HEK293 (cell line): ENCODE measurements around the gene SERGEF.

Experiments
- CTCF ChIA-PET: fragments of 350-600 bp; formaldehyde crosslinking; extraction: SDS; loops from one replicate; lab custom pipeline; 2021; ENCODE audit warnings: antibody characterized with exemption; lab: Yijun Ruan, JAX
- POLR2A ChIA-PET: fragments of 300-600 bp; formaldehyde crosslinking; extraction: SDS; loops from one replicate; lab custom pipeline; 2020; ENCODE audit warnings: antibody characterized with exemption, inconsistent platforms; lab: Yijun Ruan, JAX
- H3K27ac ChIP-seq: fragments of 200-500 bp; sonication (Bioruptor generic); 2 replicates; pipeline ENCODE4 v1.5.1; 2014; ENCODE audit warnings: low read depth, low read length, control low read depth, inconsistent platforms; ENCODE audit errors: extremely low read depth
- H3K36me3 ChIP-seq, 2 experiments: fragments of 200-500 bp in 1 of 2; sonication (Bioruptor generic) in 1 of 2; 1 replicate in 1 of 2; 2 replicates in 1 of 2; pipeline ENCODE4 v1.5.1; 2014 to 2017; ENCODE audit warnings: inconsistent platforms in 2 of 2, low read length in 2 of 2; ENCODE audit not compliant: control insufficient read depth in 2 of 2, insufficient read depth in 1 of 2
- H3K4me1 ChIP-seq: fragments of 200-500 bp; sonication (Bioruptor generic); 2 replicates; pipeline ENCODE4 v1.5.1; 2014; ENCODE audit warnings: mild to moderate bottlenecking, low read length, inconsistent platforms; ENCODE audit not compliant: control insufficient read depth, insufficient read depth
- H3K4me3 ChIP-seq: 2 replicates; pipeline ENCODE4 v1.5.1; 2011; ENCODE audit warnings: low read depth, mild to moderate bottlenecking, control low read depth, low read length, moderate library complexity
- H3K9me3 ChIP-seq: fragments of 200-500 bp; sonication (Bioruptor generic); 2 replicates; pipeline ENCODE4 v1.5.1; 2014; ENCODE audit warnings: low read depth, low read length, inconsistent platforms; ENCODE audit not compliant: control insufficient read depth, insufficient read depth
- HOXC10 ChIP-seq: sonication (generic); formaldehyde crosslinking; IDR thresholded peaks from 2 replicates; pipeline ENCODE4 v1.8.1; 2023; ENCODE audit warnings: mild to moderate bottlenecking, missing genetic modification reagents
- IKZF3 ChIP-seq: fragments of 450-650 bp; IDR thresholded peaks from 2 replicates; pipeline ENCODE4 v1.5.0; 2018; ENCODE audit warnings: missing biosample characterization, mild to moderate bottlenecking, missing genetic modification characterization, moderate library complexity
- MZF1 ChIP-seq: fragments of 450-650 bp; formaldehyde crosslinking; IDR thresholded peaks from 2 replicates; pipeline ENCODE4 v1.5.1; 2017; ENCODE audit warnings: missing biosample characterization, missing genetic modification characterization, borderline replicate concordance
- YY2 ChIP-seq: fragments of 450-650 bp; formaldehyde crosslinking; IDR thresholded peaks from 2 replicates; pipeline ENCODE4 v1.5.1; 2016; ENCODE audit warnings: missing biosample characterization, missing genetic modification characterization
- ZBTB1 ChIP-seq: fragments of 450-650 bp; formaldehyde crosslinking; IDR thresholded peaks from 2 replicates; pipeline ENCODE4 v1.5.1; 2016; ENCODE audit warnings: missing biosample characterization, missing genetic modification characterization
- ZFHX2 ChIP-seq: fragments of 450-650 bp; formaldehyde crosslinking; conservative IDR thresholded peaks from 2 replicates; pipeline ENCODE4 v1.5.1; 2016; ENCODE audit warnings: missing biosample characterization, missing genetic modification characterization
- ZNF133 ChIP-seq: fragments of 450-650 bp; formaldehyde crosslinking; IDR thresholded peaks from 2 replicates; pipeline ENCODE4 v1.5.1; 2016; ENCODE audit warnings: missing biosample characterization, missing genetic modification characterization
- ZNF146 ChIP-seq: fragments of 450-650 bp; formaldehyde crosslinking; IDR thresholded peaks from 2 replicates; pipeline ENCODE4 v1.5.1; 2016; ENCODE audit warnings: missing biosample characterization, missing genetic modification characterization
- ZNF16 ChIP-seq: fragments of 450-650 bp; formaldehyde crosslinking; IDR thresholded peaks from 2 replicates; pipeline ENCODE4 v1.5.1; 2016; ENCODE audit warnings: low read depth, missing biosample characterization, missing genetic modification characterization
- ZNF202 ChIP-seq: fragments of 450-650 bp; formaldehyde crosslinking; IDR thresholded peaks from 2 replicates; pipeline ENCODE4 v1.5.1; 2016; ENCODE audit warnings: missing biosample characterization, missing genetic modification characterization, borderline replicate concordance
- ZNF560 ChIP-seq: fragments of 450-650 bp; formaldehyde crosslinking; IDR thresholded peaks from 2 replicates; pipeline ENCODE4 v1.5.1; 2017; ENCODE audit warnings: missing biosample characterization, missing genetic modification characterization, borderline replicate concordance
- ZNF600 ChIP-seq: fragments of 450-650 bp; formaldehyde crosslinking; IDR thresholded peaks from 2 replicates; pipeline ENCODE4 v1.5.1; 2016; ENCODE audit warnings: missing biosample characterization, missing genetic modification characterization
- ZNF629 ChIP-seq: fragments of 450-650 bp; formaldehyde crosslinking; IDR thresholded peaks from 2 replicates; pipeline ENCODE4 v1.5.1; 2017; ENCODE audit warnings: missing biosample characterization, missing genetic modification characterization
- ZNF654 ChIP-seq: fragments of 450-650 bp; formaldehyde crosslinking; IDR thresholded peaks from 2 replicates; pipeline ENCODE4 v1.5.1; 2016; ENCODE audit warnings: low read depth, missing biosample characterization, missing genetic modification characterization
- ZNF76 ChIP-seq: fragments of 450-650 bp; formaldehyde crosslinking; IDR thresholded peaks from 2 replicates; pipeline ENCODE4; 2016; ENCODE audit warnings: low read depth, missing biosample characterization, missing genetic modification characterization, borderline replicate concordance
- ZNF776 ChIP-seq: fragments of 450-650 bp; formaldehyde crosslinking; IDR thresholded peaks from 2 replicates; pipeline ENCODE4 v1.5.0; 2017; ENCODE audit warnings: missing biosample characterization, missing genetic modification characterization, borderline replicate concordance
- ZNF785 ChIP-seq: fragments of 450-650 bp; formaldehyde crosslinking; IDR thresholded peaks from 2 replicates; pipeline ENCODE4 v1.5.1; 2016; ENCODE audit warnings: missing biosample characterization, missing genetic modification characterization
- ZNF792 ChIP-seq: fragments of 450-650 bp; formaldehyde crosslinking; IDR thresholded peaks from 2 replicates; pipeline ENCODE4 v1.5.1; 2016; ENCODE audit warnings: missing biosample characterization, missing genetic modification characterization
- ZSCAN23 ChIP-seq: fragments of 450-650 bp; formaldehyde crosslinking; IDR thresholded peaks from 2 replicates; pipeline ENCODE4 v1.5.1; 2016; ENCODE audit warnings: missing biosample characterization, missing genetic modification characterization
- TF ChIP-seq, protein P1 (sequence below): fragments of 450-650 bp; formaldehyde crosslinking; IDR thresholded peaks from 2 replicates; pipeline ENCODE4 v1.5.1; 2016; ENCODE audit warnings: missing biosample characterization, missing genetic modification characterization
- TF ChIP-seq, protein P2 (sequence below): fragments of 450-650 bp; IDR thresholded peaks from 2 replicates; pipeline ENCODE4 v1.5.1; 2018; ENCODE audit warnings: missing biosample characterization, missing genetic modification characterization
- TF ChIP-seq, protein P3 (sequence below): fragments of 450-650 bp; formaldehyde crosslinking; IDR thresholded peaks from 2 replicates; pipeline ENCODE4 v1.5.1; 2017; ENCODE audit warnings: missing biosample characterization, missing genetic modification characterization
- TF ChIP-seq, protein P4 (sequence below): fragments of 450-650 bp; formaldehyde crosslinking; IDR thresholded peaks from 2 replicates; pipeline ENCODE4 v1.5.1; 2017; ENCODE audit warnings: missing biosample characterization, missing genetic modification characterization
- TF ChIP-seq, protein P5 (sequence below): fragments of 450-650 bp; formaldehyde crosslinking; IDR thresholded peaks from 2 replicates; pipeline ENCODE4 v1.5.1; 2016; ENCODE audit warnings: missing biosample characterization, missing genetic modification characterization, borderline replicate concordance

The SERGEF gene

DNA sequence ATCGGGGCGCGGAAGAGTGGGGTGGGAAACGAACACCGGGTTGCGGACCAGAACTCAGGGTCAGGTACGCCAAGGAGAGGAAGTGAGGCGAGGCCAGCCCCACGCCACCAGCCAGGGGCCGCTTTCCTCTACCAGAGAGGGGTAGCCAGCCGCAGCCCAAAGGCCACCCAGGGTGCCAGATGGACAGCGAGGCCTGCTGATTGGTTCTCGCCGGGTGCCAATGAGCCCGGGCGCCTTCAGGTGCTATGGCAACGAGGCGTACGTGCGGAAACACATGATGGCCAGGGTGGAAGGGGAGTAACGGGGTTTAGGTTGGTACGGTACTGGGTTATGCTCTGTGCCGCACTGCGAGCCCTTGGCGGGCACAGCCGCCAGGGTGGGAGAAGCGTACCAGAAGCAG, 128.9 kb downstream of the SERGEF start:
- Histone ChIP-seq H3K27ac (no peak overlapping the region), H3K4me1 (no peaks in the 10 kb centered on the region), H3K9me3 (no peaks in the 10 kb centered on the region), H3K36me3 (no peaks in the 10 kb centered on the region), H3K4me3 (no peak overlapping the region)
- POLR2A ChIA-PET = no interaction called here
- TF ChIP-seq ZBTB1 (tag by site-specific recombination) (no peak), ZNF776 (tag by site-specific recombination) (no peak), ZNF76 (tag by site-specific recombination) (no peak), ZNF792 (no peak), ZFHX2 (tag by site-specific recombination) (no peak), ZNF785 (no peak), ZNF16 (tag by site-specific recombination) (no peak)
- TF ChIP-seq, protein P1, sequence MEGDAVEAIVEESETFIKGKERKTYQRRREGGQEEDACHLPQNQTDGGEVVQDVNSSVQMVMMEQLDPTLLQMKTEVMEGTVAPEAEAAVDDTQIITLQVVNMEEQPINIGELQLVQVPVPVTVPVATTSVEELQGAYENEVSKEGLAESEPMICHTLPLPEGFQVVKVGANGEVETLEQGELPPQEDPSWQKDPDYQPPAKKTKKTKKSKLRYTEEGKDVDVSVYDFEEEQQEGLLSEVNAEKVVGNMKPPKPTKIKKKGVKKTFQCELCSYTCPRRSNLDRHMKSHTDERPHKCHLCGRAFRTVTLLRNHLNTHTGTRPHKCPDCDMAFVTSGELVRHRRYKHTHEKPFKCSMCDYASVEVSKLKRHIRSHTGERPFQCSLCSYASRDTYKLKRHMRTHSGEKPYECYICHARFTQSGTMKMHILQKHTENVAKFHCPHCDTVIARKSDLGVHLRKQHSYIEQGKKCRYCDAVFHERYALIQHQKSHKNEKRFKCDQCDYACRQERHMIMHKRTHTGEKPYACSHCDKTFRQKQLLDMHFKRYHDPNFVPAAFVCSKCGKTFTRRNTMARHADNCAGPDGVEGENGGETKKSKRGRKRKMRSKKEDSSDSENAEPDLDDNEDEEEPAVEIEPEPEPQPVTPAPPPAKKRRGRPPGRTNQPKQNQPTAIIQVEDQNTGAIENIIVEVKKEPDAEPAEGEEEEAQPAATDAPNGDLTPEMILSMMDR (tag by site-specific recombination) = no peak
- CTCF ChIA-PET = interaction anchor here (0.6 to 2.2 kb wide), 7 partner anchors 19 to 1157 kb away, joined by 3 to 11 read pairs (median 4); no protein-coding TSS in a partner anchor

DNA sequence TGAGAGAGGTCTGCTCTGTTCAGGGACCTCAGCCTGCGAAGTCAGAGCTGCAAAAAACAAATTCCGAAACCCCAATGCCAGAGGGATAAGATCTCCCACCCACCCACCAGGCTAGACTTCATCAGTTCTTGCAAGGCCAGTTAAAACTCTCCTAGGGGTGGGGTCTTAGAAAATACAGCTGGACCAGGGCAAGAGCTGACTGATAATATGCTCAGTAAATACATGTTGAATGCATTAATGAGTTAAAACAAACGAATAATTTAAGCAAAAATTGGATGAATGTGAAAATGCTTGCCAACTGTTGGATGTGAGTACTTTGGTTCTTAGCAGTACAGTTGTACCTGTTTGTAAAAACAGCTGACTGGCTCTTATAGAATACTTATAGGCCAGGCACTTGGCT, 129.8 kb downstream of the SERGEF start:
- TF ChIP-seq ZNF600 (tag by site-specific recombination) (no peak), ZNF146 (tag by site-specific recombination) (no peak), ZSCAN23 (tag by site-specific recombination) (no peak), ZNF629 (tag by site-specific recombination) (no peak), YY2 (tag by site-specific recombination) (no peak), ZNF133 (tag by site-specific recombination) (no peak), ZNF202 (tag by site-specific recombination) (no peak), ZNF654 (tag by site-specific recombination) (no peak), HOXC10 (CRISPR knock-in tag) (no peak), IKZF3 (tag by site-specific recombination) (no peak), MZF1 (tag by site-specific recombination) (no peak), ZNF560 (tag by site-specific recombination) (no peak)
- TF ChIP-seq, protein P2, sequence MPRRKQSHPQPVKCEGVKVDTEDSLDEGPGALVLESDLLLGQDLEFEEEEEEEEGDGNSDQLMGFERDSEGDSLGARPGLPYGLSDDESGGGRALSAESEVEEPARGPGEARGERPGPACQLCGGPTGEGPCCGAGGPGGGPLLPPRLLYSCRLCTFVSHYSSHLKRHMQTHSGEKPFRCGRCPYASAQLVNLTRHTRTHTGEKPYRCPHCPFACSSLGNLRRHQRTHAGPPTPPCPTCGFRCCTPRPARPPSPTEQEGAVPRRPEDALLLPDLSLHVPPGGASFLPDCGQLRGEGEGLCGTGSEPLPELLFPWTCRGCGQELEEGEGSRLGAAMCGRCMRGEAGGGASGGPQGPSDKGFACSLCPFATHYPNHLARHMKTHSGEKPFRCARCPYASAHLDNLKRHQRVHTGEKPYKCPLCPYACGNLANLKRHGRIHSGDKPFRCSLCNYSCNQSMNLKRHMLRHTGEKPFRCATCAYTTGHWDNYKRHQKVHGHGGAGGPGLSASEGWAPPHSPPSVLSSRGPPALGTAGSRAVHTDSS (tag by site-specific recombination) = no peak
- TF ChIP-seq, protein P3, sequence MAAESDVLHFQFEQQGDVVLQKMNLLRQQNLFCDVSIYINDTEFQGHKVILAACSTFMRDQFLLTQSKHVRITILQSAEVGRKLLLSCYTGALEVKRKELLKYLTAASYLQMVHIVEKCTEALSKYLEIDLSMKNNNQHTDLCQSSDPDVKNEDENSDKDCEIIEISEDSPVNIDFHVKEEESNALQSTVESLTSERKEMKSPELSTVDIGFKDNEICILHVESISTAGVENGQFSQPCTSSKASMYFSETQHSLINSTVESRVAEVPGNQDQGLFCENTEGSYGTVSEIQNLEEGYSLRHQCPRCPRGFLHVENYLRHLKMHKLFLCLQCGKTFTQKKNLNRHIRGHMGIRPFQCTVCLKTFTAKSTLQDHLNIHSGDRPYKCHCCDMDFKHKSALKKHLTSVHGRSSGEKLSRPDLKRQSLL (tag by site-specific recombination) = no peak
- TF ChIP-seq, protein P4, sequence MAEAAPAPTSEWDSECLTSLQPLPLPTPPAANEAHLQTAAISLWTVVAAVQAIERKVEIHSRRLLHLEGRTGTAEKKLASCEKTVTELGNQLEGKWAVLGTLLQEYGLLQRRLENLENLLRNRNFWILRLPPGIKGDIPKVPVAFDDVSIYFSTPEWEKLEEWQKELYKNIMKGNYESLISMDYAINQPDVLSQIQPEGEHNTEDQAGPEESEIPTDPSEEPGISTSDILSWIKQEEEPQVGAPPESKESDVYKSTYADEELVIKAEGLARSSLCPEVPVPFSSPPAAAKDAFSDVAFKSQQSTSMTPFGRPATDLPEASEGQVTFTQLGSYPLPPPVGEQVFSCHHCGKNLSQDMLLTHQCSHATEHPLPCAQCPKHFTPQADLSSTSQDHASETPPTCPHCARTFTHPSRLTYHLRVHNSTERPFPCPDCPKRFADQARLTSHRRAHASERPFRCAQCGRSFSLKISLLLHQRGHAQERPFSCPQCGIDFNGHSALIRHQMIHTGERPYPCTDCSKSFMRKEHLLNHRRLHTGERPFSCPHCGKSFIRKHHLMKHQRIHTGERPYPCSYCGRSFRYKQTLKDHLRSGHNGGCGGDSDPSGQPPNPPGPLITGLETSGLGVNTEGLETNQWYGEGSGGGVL (tag by site-specific recombination) = no peak
- TF ChIP-seq, protein P5, sequence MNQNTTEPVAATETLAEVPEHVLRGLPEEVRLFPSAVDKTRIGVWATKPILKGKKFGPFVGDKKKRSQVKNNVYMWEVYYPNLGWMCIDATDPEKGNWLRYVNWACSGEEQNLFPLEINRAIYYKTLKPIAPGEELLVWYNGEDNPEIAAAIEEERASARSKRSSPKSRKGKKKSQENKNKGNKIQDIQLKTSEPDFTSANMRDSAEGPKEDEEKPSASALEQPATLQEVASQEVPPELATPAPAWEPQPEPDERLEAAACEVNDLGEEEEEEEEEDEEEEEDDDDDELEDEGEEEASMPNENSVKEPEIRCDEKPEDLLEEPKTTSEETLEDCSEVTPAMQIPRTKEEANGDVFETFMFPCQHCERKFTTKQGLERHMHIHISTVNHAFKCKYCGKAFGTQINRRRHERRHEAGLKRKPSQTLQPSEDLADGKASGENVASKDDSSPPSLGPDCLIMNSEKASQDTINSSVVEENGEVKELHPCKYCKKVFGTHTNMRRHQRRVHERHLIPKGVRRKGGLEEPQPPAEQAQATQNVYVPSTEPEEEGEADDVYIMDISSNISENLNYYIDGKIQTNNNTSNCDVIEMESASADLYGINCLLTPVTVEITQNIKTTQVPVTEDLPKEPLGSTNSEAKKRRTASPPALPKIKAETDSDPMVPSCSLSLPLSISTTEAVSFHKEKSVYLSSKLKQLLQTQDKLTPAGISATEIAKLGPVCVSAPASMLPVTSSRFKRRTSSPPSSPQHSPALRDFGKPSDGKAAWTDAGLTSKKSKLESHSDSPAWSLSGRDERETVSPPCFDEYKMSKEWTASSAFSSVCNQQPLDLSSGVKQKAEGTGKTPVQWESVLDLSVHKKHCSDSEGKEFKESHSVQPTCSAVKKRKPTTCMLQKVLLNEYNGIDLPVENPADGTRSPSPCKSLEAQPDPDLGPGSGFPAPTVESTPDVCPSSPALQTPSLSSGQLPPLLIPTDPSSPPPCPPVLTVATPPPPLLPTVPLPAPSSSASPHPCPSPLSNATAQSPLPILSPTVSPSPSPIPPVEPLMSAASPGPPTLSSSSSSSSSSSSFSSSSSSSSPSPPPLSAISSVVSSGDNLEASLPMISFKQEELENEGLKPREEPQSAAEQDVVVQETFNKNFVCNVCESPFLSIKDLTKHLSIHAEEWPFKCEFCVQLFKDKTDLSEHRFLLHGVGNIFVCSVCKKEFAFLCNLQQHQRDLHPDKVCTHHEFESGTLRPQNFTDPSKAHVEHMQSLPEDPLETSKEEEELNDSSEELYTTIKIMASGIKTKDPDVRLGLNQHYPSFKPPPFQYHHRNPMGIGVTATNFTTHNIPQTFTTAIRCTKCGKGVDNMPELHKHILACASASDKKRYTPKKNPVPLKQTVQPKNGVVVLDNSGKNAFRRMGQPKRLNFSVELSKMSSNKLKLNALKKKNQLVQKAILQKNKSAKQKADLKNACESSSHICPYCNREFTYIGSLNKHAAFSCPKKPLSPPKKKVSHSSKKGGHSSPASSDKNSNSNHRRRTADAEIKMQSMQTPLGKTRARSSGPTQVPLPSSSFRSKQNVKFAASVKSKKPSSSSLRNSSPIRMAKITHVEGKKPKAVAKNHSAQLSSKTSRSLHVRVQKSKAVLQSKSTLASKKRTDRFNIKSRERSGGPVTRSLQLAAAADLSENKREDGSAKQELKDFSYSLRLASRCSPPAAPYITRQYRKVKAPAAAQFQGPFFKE (tag by site-specific recombination) = no peak
- TF ChIP-seq, all 188 proteins: peak for 0
- H3K27ac ChIP-seq = no peak overlapping the region
- no peak overlapping the region for H3K4me3 ChIP-seq
- no peaks in the 10 kb centered on the region for H3K4me1 ChIP-seq
- ChIA-PET CTCF (interaction anchor here (0.7 to 1.6 kb wide), 3 partner anchors 18 to 1157 kb away, joined by 3 to 11 read pairs (median 4); no protein-coding TSS in a partner anchor), POLR2A (no interaction called here)
- H3K36me3 ChIP-seq = no peaks in the 10 kb centered on the region
- H3K9me3 ChIP-seq = no peaks in the 10 kb centered on the region
